HG02970 (cell line): ENCODE measurements around the gene DCUN1D2.
"Not testable (repeated sequence)": the region's sequence is repeated elsewhere in the genome, so short reads cannot be mapped to it uniquely, and the experiment has no call there.

Source experiments
- ATAC-seq: cut with Tn5 transposase; IDR thresholded peaks from one replicate; pipeline ENCODE4 v1.9.1; 2021; ENCODE audit warnings: mild to moderate bottlenecking, moderate library complexity, moderate number of reproducible peaks; ENCODE audit not compliant: unreplicated experiment, low FRiP score

DCUN1D2 gene

GRCh38 chr13:113490496-113491417 lies at the start of gene DCUN1D2:
Gene DCUN1D2 (minus strand): TSS chr13:113490711. CDS start chr13:113490669, 42 bp downstream.
- ATAC-seq: peak; percentile 83

GRCh38 chr13:113539822-113540221 lies 49.3 kb upstream of the DCUN1D2 start:
- ATAC-seq: no peak

- no peak for ATAC-seq
Observed at GRCh38 chr13:113539176-113539575, 48.7 kb upstream of the DCUN1D2 start.

GRCh38 chr13:113538689-113539058 lies 48.2 kb upstream of the DCUN1D2 start:
- ATAC-seq: no peak

- no peak for ATAC-seq
Observed at GRCh38 chr13:113537909-113538688, 47.6 kb upstream of the DCUN1D2 start.

- no peak for ATAC-seq
Observed at GRCh38 chr13:113537205-113537604, 46.7 kb upstream of the DCUN1D2 start.

GRCh38 chr13:113536461-113537110 lies 46.1 kb upstream of the DCUN1D2 start:
- no peak for ATAC-seq

GRCh38 chr13:113535381-113535781 lies 44.9 kb upstream of the DCUN1D2 start:
- ATAC-seq: no peak

GRCh38 chr13:113534236-113534860 lies 43.8 kb upstream of the DCUN1D2 start:
- no peak for ATAC-seq

- no peak for ATAC-seq
Observed at GRCh38 chr13:113533161-113533840, 42.8 kb upstream of the DCUN1D2 start.

GRCh38 chr13:113532156-113532806 lies 41.8 kb upstream of the DCUN1D2 start:
- no peak for ATAC-seq

GRCh38 chr13:113531041-113531873 lies 40.7 kb upstream of the DCUN1D2 start:
- no peak for ATAC-seq

- no peak for ATAC-seq
Observed at GRCh38 chr13:113528813-113529180, 38.3 kb upstream of the DCUN1D2 start.

- ATAC-seq: no peak
Observed at GRCh38 chr13:113528101-113528812, 37.7 kb upstream of the DCUN1D2 start.

- ATAC-seq: no peak
Observed at GRCh38 chr13:113527272-113527958, 36.9 kb upstream of the DCUN1D2 start.

- no peak for ATAC-seq
Observed at GRCh38 chr13:113526466-113527220, 36.1 kb upstream of the DCUN1D2 start.

GRCh38 chr13:113522438-113522837 lies 31.9 kb upstream of the DCUN1D2 start:
- not testable (repeated sequence) for ATAC-seq
